ENCODE measurements around the gene P4HB.

P4HB gene

GRCh38 chr17:81867170-81867990 lies 7.0 kb upstream of the P4HB start:
- peak; percentile 43 for DNase-seq

- no peak for DNase-seq
Observed at GRCh38 chr17:81866440-81867169, 6.3 kb upstream of the P4HB start.

GRCh38 chr17:81865733-81866439 lies 5.6 kb upstream of the P4HB start:
- peak; percentile 26 for DNase-seq

- DNase-seq = no peak
Observed at GRCh38 chr17:81865358-81865732, 5.0 kb upstream of the P4HB start.

- no peak for DNase-seq
Observed at GRCh38 chr17:81863833-81864768, 3.8 kb upstream of the P4HB start.

- DNase-seq = no peak
Observed at GRCh38 chr17:81863123-81863675, 2.9 kb upstream of the P4HB start.

GRCh38 chr17:81860756-81861568 lies 627 bp upstream of the P4HB start:
- peak; percentile 100 for DNase-seq

GRCh38 chr17:81858967-81859905 lies 1.1 kb downstream of the P4HB start:
- DNase-seq = no peak

GRCh38 chr17:81858170-81858966 lies 2.0 kb downstream of the P4HB start:
- no peak for DNase-seq

GRCh38 chr17:81854974-81855774 lies 5.2 kb downstream of the P4HB start:
- no peak for DNase-seq

GRCh38 chr17:81852237-81852636 lies 8.1 kb downstream of the P4HB start:
- DNase-seq = no peak

GRCh38 chr17:81851423-81851822 lies 8.9 kb downstream of the P4HB start:
- DNase-seq = no peak

- DNase-seq = no peak
Observed at GRCh38 chr17:81849457-81849856, 10.9 kb downstream of the P4HB start.

GRCh38 chr17:81846743-81847689 lies 13.3 kb downstream of the P4HB start:
- DNase-seq = no peak

GRCh38 chr17:81845881-81846742 lies 14.2 kb downstream of the P4HB start:
- no peak for DNase-seq

- DNase-seq = no peak
Observed at GRCh38 chr17:81845361-81845760, 15.0 kb downstream of the P4HB start.

All from NCI-H2171 treated with DMSO at 0.1 percent for 48 hours (cell line).